ENCODE measurements around the gene RPL13. TPM values are rescaled to one million over a fixed set of nuclear protein-coding genes. Genes with fewer than 3 reads are reported as not detected.

Gene RPL13
- total RNA-seq, 1 donor from 2014 or later: 1,914 TPM

DNA sequence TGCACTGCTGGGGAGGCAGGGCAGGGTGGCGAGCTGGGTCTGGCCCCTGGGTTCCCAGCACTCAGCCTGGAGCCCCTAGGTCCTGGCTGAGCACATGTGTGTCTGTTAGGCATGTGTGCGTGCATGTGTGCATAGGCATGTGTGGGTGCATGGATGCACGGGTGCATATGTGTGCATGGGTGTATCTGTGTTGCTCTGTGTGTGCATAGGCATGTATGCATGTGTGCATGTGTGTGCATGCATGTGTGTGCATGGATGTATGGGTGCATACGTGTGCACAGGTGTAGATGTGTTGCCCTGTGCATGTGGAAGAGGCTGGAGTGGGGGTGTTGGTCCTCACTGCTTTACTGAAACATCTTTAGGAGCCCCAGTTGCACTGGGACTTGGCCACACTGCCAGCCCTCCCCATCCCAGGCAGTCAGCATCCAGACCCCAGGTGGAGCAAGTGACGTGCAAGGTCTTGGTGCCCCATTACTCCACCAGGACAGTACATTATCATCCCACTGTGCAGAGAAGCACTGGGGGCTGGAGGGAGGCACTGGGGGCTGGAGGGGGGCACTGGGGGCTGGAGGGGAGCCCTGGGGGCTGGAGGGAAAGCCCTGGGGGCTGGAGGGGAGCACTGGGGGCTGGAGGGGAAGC, 42.6 kb downstream of the RPL13 start:
- no peaks in the 10 kb centered on the region for H3K9me3 Mint-ChIP-seq
- DNase-seq (ENCODE audit: low spot score): no peak
- Histone ChIP-seq H3K36me3 (no peaks in the 10 kb centered on the region), H3K9ac (no peak overlapping the region), H3K4me1 (peaks cover 4% of the 10 kb centered on the region), H4K20me1 (ENCODE audit: low read depth) (peaks cover 4% of the 10 kb centered on the region), H3K27ac (no peak overlapping the region), H3K9me3 (ENCODE audit: low read depth) (no peaks in the 10 kb centered on the region), H3K27me3 (peaks cover 6% of the 10 kb centered on the region), H3K79me2 (ENCODE audit: low read depth) (no peaks in the 10 kb centered on the region), H2AFZ (replicated peaks) (no peak overlapping the region), H3K4me2 (peak overlapping the region; percentile 60), H3K4me3 (no peak overlapping the region), H3F3A (ENCODE audit: low read depth) (peaks cover 13% of the 10 kb centered on the region)
- TF ChIP-seq EZH2phosphoT487 (IDR thresholded peaks at IDR 0.05) (no peak), EZH2 (IDR thresholded peaks at IDR 0.05) (no peak)
- TF ChIP-seq, protein P1, sequence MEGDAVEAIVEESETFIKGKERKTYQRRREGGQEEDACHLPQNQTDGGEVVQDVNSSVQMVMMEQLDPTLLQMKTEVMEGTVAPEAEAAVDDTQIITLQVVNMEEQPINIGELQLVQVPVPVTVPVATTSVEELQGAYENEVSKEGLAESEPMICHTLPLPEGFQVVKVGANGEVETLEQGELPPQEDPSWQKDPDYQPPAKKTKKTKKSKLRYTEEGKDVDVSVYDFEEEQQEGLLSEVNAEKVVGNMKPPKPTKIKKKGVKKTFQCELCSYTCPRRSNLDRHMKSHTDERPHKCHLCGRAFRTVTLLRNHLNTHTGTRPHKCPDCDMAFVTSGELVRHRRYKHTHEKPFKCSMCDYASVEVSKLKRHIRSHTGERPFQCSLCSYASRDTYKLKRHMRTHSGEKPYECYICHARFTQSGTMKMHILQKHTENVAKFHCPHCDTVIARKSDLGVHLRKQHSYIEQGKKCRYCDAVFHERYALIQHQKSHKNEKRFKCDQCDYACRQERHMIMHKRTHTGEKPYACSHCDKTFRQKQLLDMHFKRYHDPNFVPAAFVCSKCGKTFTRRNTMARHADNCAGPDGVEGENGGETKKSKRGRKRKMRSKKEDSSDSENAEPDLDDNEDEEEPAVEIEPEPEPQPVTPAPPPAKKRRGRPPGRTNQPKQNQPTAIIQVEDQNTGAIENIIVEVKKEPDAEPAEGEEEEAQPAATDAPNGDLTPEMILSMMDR (IDR thresholded peaks at IDR 0.05): no peak
- peak overlapping the region; percentile 69 for H3K4me3 Mint-ChIP-seq
- H3K4me1 Mint-ChIP-seq: peaks cover 28% of the 10 kb centered on the region
- H3K36me3 Mint-ChIP-seq: no peaks in the 10 kb centered on the region
- H3K27ac Mint-ChIP-seq: peak overlapping the region; percentile 73
- peaks cover 2% of the 10 kb centered on the region for H3K27me3 Mint-ChIP-seq (ENCODE audit: insufficient read depth, low read depth)

DNA sequence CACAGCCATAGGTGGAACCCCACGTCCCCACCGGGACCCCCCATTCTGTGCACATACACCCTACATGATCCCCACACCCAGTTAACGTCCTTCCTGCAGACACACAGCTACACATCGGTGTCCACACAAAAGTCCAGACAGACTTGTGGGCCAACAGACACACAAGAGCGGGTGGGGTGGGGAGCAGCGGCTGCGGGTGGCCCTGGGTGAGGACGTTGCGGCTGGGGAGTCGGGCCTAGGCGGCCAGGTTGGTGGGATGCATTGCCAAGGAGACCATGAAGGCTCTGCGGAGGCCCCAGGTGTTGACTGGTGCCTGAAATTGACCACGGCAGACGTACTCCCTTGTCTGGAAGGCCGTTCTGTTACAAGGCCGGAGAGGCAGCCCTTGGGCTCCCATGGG, 44.3 kb downstream of the RPL13 start:
- no peak overlapping the region for H2AFZ ChIP-seq (replicated peaks)
- no peak overlapping the region for H3K9ac ChIP-seq
- Mint-ChIP-seq H3K4me1 (peaks cover 20% of the 10 kb centered on the region), H3K27ac (peak overlapping the region; percentile 66), H3K4me3 (no peak overlapping the region), H3K36me3 (no peaks in the 10 kb centered on the region), H3K9me3 (no peaks in the 10 kb centered on the region), H3K27me3 (ENCODE audit: insufficient read depth, low read depth) (peaks cover 5% of the 10 kb centered on the region)
- H3K9me3 ChIP-seq (ENCODE audit: low read depth): no peaks in the 10 kb centered on the region
- peaks cover 4% of the 10 kb centered on the region for H3K4me1 ChIP-seq
- no peak for DNase-seq (ENCODE audit: low spot score)
- H4K20me1 ChIP-seq (ENCODE audit: low read depth): peaks cover 4% of the 10 kb centered on the region
- TF ChIP-seq, protein P1 (IDR thresholded peaks at IDR 0.05): no peak
- TF ChIP-seq EZH2 (IDR thresholded peaks at IDR 0.05): no peak
- TF ChIP-seq EZH2phosphoT487 (IDR thresholded peaks at IDR 0.05): no peak
- peaks cover 6% of the 10 kb centered on the region for H3K27me3 ChIP-seq
- H3K4me3 ChIP-seq: no peak overlapping the region
- no peaks in the 10 kb centered on the region for H3K79me2 ChIP-seq (ENCODE audit: low read depth)
- H3K4me2 ChIP-seq: no peak overlapping the region
- no peaks in the 10 kb centered on the region for H3K36me3 ChIP-seq
- H3F3A ChIP-seq (ENCODE audit: low read depth): peaks cover 13% of the 10 kb centered on the region
- H3K27ac ChIP-seq: no peak overlapping the region

DNA sequence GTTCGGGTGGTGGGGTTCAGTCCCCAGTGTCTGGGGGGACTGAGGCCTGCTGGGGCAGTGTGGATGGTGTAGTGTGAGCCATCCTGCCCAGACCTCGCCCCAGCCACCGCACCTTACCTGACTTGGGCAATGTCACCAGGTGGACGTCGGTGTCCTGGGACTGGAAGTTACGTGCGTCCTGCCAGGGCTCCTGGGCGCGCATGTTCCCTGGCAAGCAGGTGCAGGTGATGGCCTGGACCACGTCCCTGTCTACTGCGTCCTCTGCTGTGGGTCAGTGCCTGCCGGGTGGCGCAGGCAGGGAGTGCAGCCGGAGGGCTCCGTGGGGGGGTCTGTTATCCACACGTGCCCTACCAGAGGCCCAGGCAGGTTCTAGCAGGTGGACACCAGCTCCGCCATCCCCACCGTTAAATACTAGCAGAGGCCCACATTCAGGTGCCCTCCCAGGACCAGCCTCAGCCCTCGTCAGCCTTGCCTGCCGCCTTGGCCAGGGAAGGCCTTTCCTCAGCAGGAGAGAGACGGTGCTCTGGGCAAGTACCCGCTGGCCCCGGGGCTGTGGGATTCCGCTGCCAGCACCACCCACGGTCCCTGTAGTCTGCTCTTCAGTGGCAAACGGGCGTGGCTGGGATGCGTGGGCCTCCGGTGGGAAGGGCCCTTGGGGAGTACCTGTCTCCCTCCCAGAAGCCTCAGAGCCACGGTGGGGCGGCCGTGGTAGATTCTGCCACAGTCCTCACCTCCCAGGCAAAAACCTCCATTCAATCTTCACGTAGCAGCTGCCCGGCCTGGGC, 44.9 kb downstream of the RPL13 start:
- H3K4me3 ChIP-seq: no peak overlapping the region
- TF ChIP-seq, protein P1 (IDR thresholded peaks at IDR 0.05): no peak
- TF ChIP-seq EZH2phosphoT487 (IDR thresholded peaks at IDR 0.05) (no peak), EZH2 (IDR thresholded peaks at IDR 0.05) (no peak)
- H3K4me2 ChIP-seq: no peak overlapping the region
- no peak for DNase-seq (ENCODE audit: low spot score)
- no peak overlapping the region for H3K4me3 Mint-ChIP-seq
- H4K20me1 ChIP-seq (ENCODE audit: low read depth): peaks cover 4% of the 10 kb centered on the region
- H3K9me3 Mint-ChIP-seq: no peaks in the 10 kb centered on the region
- H2AFZ ChIP-seq (replicated peaks): no peak overlapping the region
- no peak overlapping the region for H3K9ac ChIP-seq
- H3K36me3 ChIP-seq: no peaks in the 10 kb centered on the region
- H3K9me3 ChIP-seq (ENCODE audit: low read depth): no peaks in the 10 kb centered on the region
- H3F3A ChIP-seq (ENCODE audit: low read depth): peaks cover 9% of the 10 kb centered on the region
- H3K4me1 ChIP-seq: peaks cover 4% of the 10 kb centered on the region
- peaks cover 17% of the 10 kb centered on the region for H3K4me1 Mint-ChIP-seq
- no peak overlapping the region for H3K27ac ChIP-seq
- no peak overlapping the region for H3K27ac Mint-ChIP-seq
- no peaks in the 10 kb centered on the region for H3K79me2 ChIP-seq (ENCODE audit: low read depth)
- no peaks in the 10 kb centered on the region for H3K36me3 Mint-ChIP-seq
- H3K27me3 Mint-ChIP-seq (ENCODE audit: insufficient read depth, low read depth): peaks cover 5% of the 10 kb centered on the region
- H3K27me3 ChIP-seq: peaks cover 6% of the 10 kb centered on the region

Data from neural progenitor cell (in vitro differentiated cells).